ENCODE data around the gene CLCA1. TPM values are rescaled to one million over a fixed set of nuclear protein-coding genes. Genes with fewer than 3 reads are reported as not detected.
A peak's percentile ranks its signal among the peaks of the same experiment; 100 is the strongest.

The CLCA1 gene, protein sequence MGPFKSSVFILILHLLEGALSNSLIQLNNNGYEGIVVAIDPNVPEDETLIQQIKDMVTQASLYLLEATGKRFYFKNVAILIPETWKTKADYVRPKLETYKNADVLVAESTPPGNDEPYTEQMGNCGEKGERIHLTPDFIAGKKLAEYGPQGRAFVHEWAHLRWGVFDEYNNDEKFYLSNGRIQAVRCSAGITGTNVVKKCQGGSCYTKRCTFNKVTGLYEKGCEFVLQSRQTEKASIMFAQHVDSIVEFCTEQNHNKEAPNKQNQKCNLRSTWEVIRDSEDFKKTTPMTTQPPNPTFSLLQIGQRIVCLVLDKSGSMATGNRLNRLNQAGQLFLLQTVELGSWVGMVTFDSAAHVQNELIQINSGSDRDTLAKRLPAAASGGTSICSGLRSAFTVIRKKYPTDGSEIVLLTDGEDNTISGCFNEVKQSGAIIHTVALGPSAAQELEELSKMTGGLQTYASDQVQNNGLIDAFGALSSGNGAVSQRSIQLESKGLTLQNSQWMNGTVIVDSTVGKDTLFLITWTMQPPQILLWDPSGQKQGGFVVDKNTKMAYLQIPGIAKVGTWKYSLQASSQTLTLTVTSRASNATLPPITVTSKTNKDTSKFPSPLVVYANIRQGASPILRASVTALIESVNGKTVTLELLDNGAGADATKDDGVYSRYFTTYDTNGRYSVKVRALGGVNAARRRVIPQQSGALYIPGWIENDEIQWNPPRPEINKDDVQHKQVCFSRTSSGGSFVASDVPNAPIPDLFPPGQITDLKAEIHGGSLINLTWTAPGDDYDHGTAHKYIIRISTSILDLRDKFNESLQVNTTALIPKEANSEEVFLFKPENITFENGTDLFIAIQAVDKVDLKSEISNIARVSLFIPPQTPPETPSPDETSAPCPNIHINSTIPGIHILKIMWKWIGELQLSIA
- not detected for total RNA-seq

DNA sequence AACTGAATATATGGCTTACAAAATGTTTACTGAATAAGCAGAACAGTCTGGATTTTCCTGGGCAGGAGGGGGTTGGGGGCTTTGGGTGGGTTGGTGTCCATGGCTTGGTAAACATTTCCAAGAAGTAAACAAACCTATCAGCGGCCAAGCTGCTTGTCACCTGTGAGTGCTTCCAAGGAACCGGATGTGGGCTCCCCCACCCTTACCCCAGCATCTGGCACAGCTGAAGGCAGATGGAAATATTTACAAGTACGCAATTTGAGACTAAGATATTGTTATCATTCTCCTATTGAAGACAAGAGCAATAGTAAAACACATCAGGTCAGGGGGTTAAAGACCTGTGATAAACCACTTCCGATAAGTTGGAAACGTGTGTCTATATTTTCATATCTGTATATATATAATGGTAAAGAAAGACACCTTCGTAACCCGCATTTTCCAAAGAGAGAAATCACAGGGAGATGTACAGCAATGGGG, at the start of gene CLCA1:
CLCA1 (plus strand) TSS at position 427 of the 477 bp plus-strand sequence; CDS start at position 472, 45 bp downstream.
- no peak for ATAC-seq
- no peaks in the 10 kb centered on the region for H3K9me3 Mint-ChIP-seq (ENCODE audit: insufficient read depth)
- no peak within 1 kb of the TSS for H3K4me3 Mint-ChIP-seq
- DNase-seq = no peak
- ChIA-PET CTCF (no interaction called here), POLR2A (no interaction called here)
- H3K36me3 Mint-ChIP-seq (ENCODE audit: low read depth) = no peaks in the 10 kb centered on the region
- peaks cover 29% of the 10 kb centered on the region for H3K27me3 Mint-ChIP-seq (ENCODE audit: low read depth)
- no peaks in the 10 kb centered on the region for H3K4me1 Mint-ChIP-seq (ENCODE audit: low read depth)
- H3K27ac Mint-ChIP-seq = no peak within 1 kb of the TSS

GRCh38 chr1:86419277-86419903, 49.3 kb upstream of the CLCA1 start:
- Mint-ChIP-seq H3K36me3 (ENCODE audit: low read depth) (no peaks in the 10 kb centered on the region), H3K27me3 (ENCODE audit: low read depth) (peaks cover 13% of the 10 kb centered on the region), H3K9me3 (ENCODE audit: insufficient read depth) (no peaks in the 10 kb centered on the region), H3K4me1 (ENCODE audit: low read depth) (peaks cover 5% of the 10 kb centered on the region), H3K4me3 (peak overlapping the region; percentile 8), H3K27ac (peak overlapping the region; percentile 45)
- DNase-seq = peak; percentile 64
- ChIA-PET POLR2A (no interaction called here), CTCF (interaction anchor here (0.6 to 2.5 kb wide), 4 partner anchors 9 to 89 kb away, joined by 3 to 9 read pairs (median 3); no protein-coding TSS in a partner anchor)
- ATAC-seq = peak; percentile 94

GRCh38 chr1:86421601-86422280, 47.0 kb upstream of the CLCA1 start:
- peaks cover 21% of the 10 kb centered on the region for H3K27me3 Mint-ChIP-seq (ENCODE audit: low read depth)
- ChIA-PET POLR2A (no interaction called here), CTCF (interaction anchor here (0.7 to 1.4 kb wide), 4 partner anchors 9 to 79 kb away, joined by 3 to 5 read pairs (median 4); no protein-coding TSS in a partner anchor)
- ATAC-seq (no peak), DNase-seq (no peak)
- H3K4me3 Mint-ChIP-seq = no peak overlapping the region
- H3K9me3 Mint-ChIP-seq (ENCODE audit: insufficient read depth) = no peaks in the 10 kb centered on the region
- H3K36me3 Mint-ChIP-seq (ENCODE audit: low read depth) = no peaks in the 10 kb centered on the region
- H3K4me1 Mint-ChIP-seq (ENCODE audit: low read depth) = peaks cover 5% of the 10 kb centered on the region
- no peak overlapping the region for H3K27ac Mint-ChIP-seq

- Mint-ChIP-seq H3K27me3 (ENCODE audit: low read depth) (peaks cover 23% of the 10 kb centered on the region), H3K36me3 (ENCODE audit: low read depth) (no peaks in the 10 kb centered on the region), H3K9me3 (ENCODE audit: insufficient read depth) (no peaks in the 10 kb centered on the region), H3K4me1 (ENCODE audit: low read depth) (peaks cover 5% of the 10 kb centered on the region), H3K27ac (no peak overlapping the region), H3K4me3 (no peak overlapping the region)
- CTCF ChIA-PET = interaction anchor here (1.3 kb wide), 1 partner anchor 43 kb away, joined by 5 read pairs; no protein-coding TSS in a partner anchor
- no peak for DNase-seq
- ATAC-seq = no peak
- POLR2A ChIA-PET = no interaction called here
Measured at GRCh38 chr1:86423473-86423872, 45.3 kb upstream of the CLCA1 start.

- ATAC-seq (no peak), DNase-seq (no peak)
- no peak within 1 kb of the TSS for H3K4me3 Mint-ChIP-seq
- H3K4me1 Mint-ChIP-seq (ENCODE audit: low read depth) = peaks cover 5% of the 10 kb centered on the region
- H3K27ac Mint-ChIP-seq = no peak within 1 kb of the TSS
- H3K9me3 Mint-ChIP-seq (ENCODE audit: insufficient read depth) = no peaks in the 10 kb centered on the region
- H3K27me3 Mint-ChIP-seq (ENCODE audit: low read depth) = peaks cover 23% of the 10 kb centered on the region
- ChIA-PET CTCF (interaction anchor here (1.3 to 3.5 kb wide), 2 partner anchors 44 to 77 kb away, joined by 5 to 15 read pairs; no protein-coding TSS in a partner anchor), POLR2A (no interaction called here)
- H3K36me3 Mint-ChIP-seq (ENCODE audit: low read depth) = no peaks in the 10 kb centered on the region
Measured at GRCh38 chr1:86423873-86424272, 44.9 kb upstream of the CLCA1 start, which contains the start of gene CLCA2. Gene CLCA2 (plus strand): TSS chr1:86424171. CDS start chr1:86424248, 77 bp downstream.

DNA sequence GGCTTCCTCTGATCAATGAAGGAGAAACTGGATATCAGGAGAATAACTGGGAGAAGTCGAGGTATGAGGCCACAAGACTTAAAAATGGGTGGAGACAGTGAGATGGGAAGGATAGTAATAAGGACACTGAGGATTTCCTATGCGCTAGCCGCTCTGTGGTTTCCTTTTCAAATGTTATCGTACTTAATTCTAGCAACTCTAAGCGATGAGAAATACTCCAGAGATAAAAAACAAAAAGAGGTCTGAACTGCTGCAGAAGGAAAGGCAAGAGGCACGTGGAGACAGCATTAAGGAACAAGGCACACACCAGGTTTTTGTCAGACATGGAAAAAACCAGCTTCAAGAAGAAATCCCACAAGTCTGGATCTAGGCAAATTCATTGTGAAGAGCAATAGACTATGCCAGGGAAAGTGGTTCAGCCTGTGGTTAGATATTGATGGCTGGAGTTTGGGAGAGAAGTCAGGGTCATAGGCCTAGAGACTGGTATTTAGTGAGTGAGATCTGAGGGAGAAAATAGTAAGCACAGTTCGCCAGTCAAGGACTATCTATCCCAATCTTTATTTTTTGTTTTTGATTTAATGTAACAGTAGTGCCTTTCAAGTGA, 39.5 kb upstream of the CLCA1 start:
- DNase-seq (no peak), ATAC-seq (no peak)
- Mint-ChIP-seq H3K4me3 (no peak overlapping the region), H3K36me3 (ENCODE audit: low read depth) (no peaks in the 10 kb centered on the region), H3K4me1 (ENCODE audit: low read depth) (no peaks in the 10 kb centered on the region), H3K27me3 (ENCODE audit: low read depth) (peaks cover 11% of the 10 kb centered on the region), H3K9me3 (ENCODE audit: insufficient read depth) (no peaks in the 10 kb centered on the region), H3K27ac (no peak overlapping the region)
- POLR2A ChIA-PET = no interaction called here
- CTCF ChIA-PET = interaction anchor here (2.5 kb wide), 1 partner anchor 71 kb away, joined by 15 read pairs; no protein-coding TSS in a partner anchor

GRCh38 chr1:86429835-86430234, 38.9 kb upstream of the CLCA1 start:
- no peak for DNase-seq
- Mint-ChIP-seq H3K27me3 (ENCODE audit: low read depth) (peaks cover 13% of the 10 kb centered on the region), H3K27ac (no peak overlapping the region), H3K36me3 (ENCODE audit: low read depth) (no peaks in the 10 kb centered on the region), H3K4me1 (ENCODE audit: low read depth) (no peaks in the 10 kb centered on the region), H3K4me3 (no peak overlapping the region), H3K9me3 (ENCODE audit: insufficient read depth) (no peaks in the 10 kb centered on the region)
- ChIA-PET CTCF (interaction anchor here (0.9 to 2.5 kb wide), 4 partner anchors 8 to 71 kb away, joined by 3 to 15 read pairs (median 4); no protein-coding TSS in a partner anchor), POLR2A (no interaction called here)
- no peak for ATAC-seq

GRCh38 chr1:86430376-86430775, 38.4 kb upstream of the CLCA1 start:
- ATAC-seq = no peak

DNA sequence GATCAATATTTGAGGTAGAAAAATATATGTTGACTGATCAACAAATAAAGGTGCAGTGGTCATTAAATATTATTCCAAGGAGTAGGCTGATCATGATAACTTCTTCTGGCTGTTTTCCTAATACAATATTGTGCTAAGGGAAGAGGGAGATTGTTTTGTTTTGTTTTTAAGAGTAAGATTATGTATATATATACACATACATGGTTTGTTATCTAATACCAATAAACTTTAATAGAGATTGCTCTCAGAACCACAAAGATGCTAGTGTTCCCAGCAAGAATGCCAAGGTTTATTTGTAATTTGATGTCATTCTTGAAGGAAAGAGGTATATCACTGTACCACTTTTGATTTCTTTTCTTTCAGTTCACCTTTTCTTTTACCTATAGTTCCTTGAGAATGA, 34.7 kb upstream of the CLCA1 start:
- H3K4me3 Mint-ChIP-seq = no peak overlapping the region
- POLR2A ChIA-PET = no interaction called here
- no peaks in the 10 kb centered on the region for H3K4me1 Mint-ChIP-seq (ENCODE audit: low read depth)
- CTCF ChIA-PET = no interaction called here
- H3K9me3 Mint-ChIP-seq (ENCODE audit: insufficient read depth) = no peaks in the 10 kb centered on the region
- no peak for ATAC-seq
- H3K27ac Mint-ChIP-seq = no peak overlapping the region
- no peaks in the 10 kb centered on the region for H3K36me3 Mint-ChIP-seq (ENCODE audit: low read depth)
- H3K27me3 Mint-ChIP-seq (ENCODE audit: low read depth) = peaks cover 14% of the 10 kb centered on the region
- DNase-seq = no peak

More at GRCh38 chr1:86430376-86430775, 38.4 kb upstream of the CLCA1 start:
- H3K4me1 Mint-ChIP-seq (ENCODE audit: low read depth) = no peaks in the 10 kb centered on the region
- no peak for DNase-seq
- ChIA-PET CTCF (interaction anchor here (0.9 to 2.5 kb wide), 4 partner anchors 9 to 70 kb away, joined by 3 to 15 read pairs (median 4); no protein-coding TSS in a partner anchor), POLR2A (no interaction called here)
- H3K9me3 Mint-ChIP-seq (ENCODE audit: insufficient read depth) = no peaks in the 10 kb centered on the region
- no peak overlapping the region for H3K4me3 Mint-ChIP-seq
- no peaks in the 10 kb centered on the region for H3K36me3 Mint-ChIP-seq (ENCODE audit: low read depth)
- no peak overlapping the region for H3K27ac Mint-ChIP-seq
- H3K27me3 Mint-ChIP-seq (ENCODE audit: low read depth) = peaks cover 13% of the 10 kb centered on the region

GRCh38 chr1:86435327-86435726, 33.4 kb upstream of the CLCA1 start:
- CTCF ChIA-PET = interaction anchor here (1.1 to 1.2 kb wide), 2 partner anchors 17 to 67 kb away, joined by 3 read pairs; no protein-coding TSS in a partner anchor
- DNase-seq (no peak), ATAC-seq (no peak)
- POLR2A ChIA-PET = no interaction called here
- Mint-ChIP-seq H3K4me1 (ENCODE audit: low read depth) (no peaks in the 10 kb centered on the region), H3K9me3 (ENCODE audit: insufficient read depth) (no peaks in the 10 kb centered on the region), H3K27me3 (ENCODE audit: low read depth) (peaks cover 14% of the 10 kb centered on the region), H3K27ac (no peak overlapping the region), H3K4me3 (no peak overlapping the region), H3K36me3 (ENCODE audit: low read depth) (no peaks in the 10 kb centered on the region)
